GM21526 (cell line): Measurements from ENCODE around the gene LDHA.
"Not testable (repeated sequence)": the region's sequence is repeated elsewhere in the genome, so short reads cannot be mapped to it uniquely, and the experiment has no call there.

Experiments used
- ATAC-seq: cut with Tn5 transposase; IDR thresholded peaks from one replicate; pipeline ENCODE4 v1.9.1; 2021; ENCODE audit warnings: moderate library complexity; ENCODE audit not compliant: unreplicated experiment, low FRiP score

Gene LDHA

GRCh38 chr11:18393581-18394274, 635 bp upstream of the LDHA start:
- ATAC-seq: no peak

DNA sequence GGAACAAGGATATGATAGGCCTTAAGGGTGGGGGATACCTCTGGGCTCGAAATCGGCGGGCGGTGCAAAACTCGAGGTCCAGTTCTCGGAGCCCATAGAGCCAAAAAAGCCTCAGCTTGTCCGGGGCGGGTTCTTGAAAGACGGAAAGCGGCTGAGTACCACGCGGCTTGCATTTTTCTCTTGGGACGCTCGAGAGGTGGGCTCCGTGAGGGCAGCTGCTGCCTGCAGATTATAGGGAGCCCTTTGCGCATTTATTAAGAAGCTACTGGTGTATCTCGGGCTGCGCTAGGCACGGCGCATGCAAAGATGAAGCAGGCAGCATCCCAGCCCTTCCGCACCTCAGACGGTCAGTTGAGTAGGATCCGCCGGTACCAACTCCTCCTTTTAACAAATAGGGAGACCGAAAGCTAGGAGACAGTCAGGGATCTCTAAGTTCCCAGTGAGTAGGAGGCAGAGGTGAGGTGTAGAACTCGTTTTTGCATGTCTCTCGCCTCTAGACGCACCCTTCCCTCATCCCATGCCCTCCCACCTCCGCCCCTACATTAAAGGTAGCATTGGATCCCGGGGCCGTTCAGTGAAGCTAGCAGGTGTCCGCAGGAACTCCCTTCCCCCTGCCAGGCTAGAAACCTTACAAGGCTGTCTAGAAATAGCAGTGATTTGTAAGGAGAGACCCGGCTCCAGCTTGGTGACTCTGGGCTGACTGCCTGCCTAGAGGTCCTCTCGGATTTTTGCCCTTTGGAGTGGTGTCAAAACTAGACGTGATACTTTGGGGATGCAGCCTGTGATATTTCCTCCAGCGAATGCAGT, 768 bp downstream of the LDHA start:
- no peak for ATAC-seq

DNA sequence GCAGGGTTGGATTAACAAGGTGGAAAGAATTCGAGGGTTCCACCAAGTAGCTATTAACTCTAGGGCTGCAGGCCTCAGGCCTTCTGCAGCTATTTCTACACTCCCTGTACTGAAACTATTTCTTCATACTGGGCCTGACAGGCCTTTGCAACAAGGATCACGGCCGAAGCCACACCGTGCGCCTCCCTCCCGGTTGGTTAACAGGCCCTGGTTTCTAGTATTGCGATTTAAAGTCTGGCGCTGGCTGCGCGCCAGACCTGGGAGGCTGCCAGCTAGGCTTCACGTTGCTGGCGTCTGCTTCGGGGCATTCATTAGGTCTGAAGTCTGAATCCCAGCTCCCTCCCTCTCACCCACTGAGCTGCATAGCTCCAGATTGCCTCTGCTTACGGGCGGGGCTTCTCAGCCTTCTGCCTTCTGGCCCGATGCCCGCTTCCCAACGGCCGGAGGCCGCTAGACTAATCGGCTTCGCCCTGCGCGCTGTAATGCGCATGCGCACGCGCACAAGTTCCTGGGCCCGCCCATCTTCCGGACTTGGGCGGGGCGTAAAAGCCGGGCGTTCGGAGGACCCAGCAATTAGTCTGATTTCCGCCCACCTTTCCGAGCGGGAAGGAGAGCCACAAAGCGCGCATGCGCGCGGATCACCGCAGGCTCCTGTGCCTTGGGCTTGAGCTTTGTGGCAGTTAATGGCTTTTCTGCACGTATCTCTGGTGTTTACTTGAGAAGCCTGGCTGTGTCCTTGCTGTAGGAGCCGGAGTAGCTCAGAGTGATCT, 1.6 kb downstream of the LDHA start:
- peak; percentile 75 for ATAC-seq

DNA sequence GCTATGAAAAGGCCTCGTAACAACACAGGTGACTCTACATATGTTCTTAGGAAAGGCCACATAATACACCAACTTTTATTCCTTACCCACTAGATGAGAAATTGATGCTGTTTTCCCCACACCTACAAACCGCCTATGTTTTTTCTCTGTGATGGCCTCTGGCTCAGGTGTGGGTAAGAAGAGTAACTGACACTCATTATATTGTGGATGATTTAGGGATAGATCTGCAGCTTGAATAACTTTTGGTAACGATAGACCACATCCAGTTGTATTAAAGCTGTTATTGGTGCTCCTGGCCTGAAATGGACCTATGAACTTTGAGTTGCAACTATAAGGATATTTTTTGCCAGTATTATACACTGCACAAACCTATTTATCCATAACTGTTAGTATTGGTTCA, 3.6 kb downstream of the LDHA start:
- no peak for ATAC-seq

GRCh38 chr11:18401077-18401476, 6.7 kb downstream of the LDHA start:
- not testable (repeated sequence) for ATAC-seq

DNA sequence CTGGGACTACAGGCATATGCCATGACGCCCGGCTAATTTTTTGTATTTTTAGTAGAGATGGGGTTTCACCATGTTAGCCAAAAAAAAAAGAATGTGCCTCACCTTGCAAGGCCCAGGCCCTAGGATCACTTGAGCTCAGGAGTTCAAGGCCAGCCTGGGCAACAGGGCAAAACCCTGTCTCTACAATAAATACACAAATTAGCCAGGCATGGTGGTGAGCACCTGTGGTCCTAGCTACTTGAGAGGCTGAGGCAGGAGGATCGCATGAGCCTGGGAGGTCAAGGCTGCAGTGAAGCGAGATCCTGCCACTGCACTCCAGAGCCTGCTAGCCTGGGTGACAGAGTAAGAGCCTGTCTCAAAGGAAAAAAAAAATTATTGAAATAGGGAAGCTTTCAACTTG, 9.7 kb downstream of the LDHA start:
- ATAC-seq: no peak

- ATAC-seq: not testable (repeated sequence)
Measured at GRCh38 chr11:18407400-18407799, 13.0 kb downstream of the LDHA start.

GRCh38 chr11:18408558-18409291, 14.4 kb downstream of the LDHA start:
- no peak for ATAC-seq

GRCh38 chr11:18416459-18416858, 22.1 kb downstream of the LDHA start:
- ATAC-seq: no peak

GRCh38 chr11:18419040-18419439, 24.7 kb downstream of the LDHA start:
- ATAC-seq: no peak

DNA sequence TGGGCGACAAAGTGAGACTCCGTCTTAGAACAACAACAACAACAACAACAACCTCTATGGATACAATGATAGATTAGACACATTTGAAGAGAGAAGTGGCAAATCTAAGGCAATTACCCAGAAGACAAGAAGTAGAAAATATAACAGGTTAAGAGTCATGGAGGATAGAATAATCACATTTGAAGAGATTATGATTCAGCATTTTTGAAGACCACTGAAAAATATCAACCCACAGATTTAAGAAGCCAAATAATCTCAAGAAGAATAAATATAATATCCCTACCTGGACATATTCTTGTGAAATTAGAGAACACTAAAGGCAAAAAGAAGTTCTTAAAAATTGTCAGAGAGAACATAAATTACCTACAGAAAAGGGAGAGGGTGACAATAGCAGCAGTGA, 25.7 kb downstream of the LDHA start:
- ATAC-seq: no peak

DNA sequence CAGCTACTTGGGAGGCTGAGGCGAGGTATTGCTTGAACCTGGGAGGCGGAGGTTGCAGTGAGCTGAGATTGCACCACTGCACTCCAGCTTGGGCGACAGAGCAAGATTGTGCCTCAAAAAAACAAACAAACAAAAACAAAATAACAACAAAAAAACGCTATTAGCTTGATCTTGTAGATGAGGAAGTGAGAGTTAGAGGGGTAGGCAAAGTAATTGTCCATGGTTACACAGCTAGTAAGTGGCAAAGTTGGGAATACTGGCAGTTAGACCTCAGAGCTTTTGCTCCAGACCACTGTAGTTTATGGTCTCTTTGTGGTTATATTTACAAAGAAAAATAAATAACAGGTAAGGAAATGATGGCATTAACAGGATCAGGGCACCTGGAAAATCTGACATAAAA, 32.9 kb downstream of the LDHA start:
- ATAC-seq: no peak

- no peak for ATAC-seq
Measured at GRCh38 chr11:18429332-18429731, 35.0 kb downstream of the LDHA start.

- no peak for ATAC-seq
Measured at GRCh38 chr11:18438691-18439090, 44.3 kb downstream of the LDHA start.

DNA sequence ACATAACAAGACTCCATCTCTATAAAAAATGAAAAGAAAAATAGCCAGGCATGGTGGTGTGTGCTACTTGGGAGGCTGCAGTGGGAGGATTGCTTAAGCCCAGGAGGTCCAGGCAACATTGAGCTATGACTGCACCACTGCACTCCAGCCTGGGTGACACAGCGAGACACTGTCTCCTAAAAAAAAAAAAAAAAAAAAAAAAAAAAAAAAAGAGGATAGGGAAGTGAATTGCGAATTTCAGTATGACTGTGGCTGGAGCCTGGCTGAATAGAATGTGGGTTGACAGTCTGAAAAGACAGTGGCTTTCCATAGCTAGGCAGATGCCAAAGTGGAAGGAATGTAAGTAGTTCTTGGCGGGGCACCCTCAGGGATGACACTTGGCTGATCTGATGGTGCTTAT, 54.9 kb downstream of the LDHA start:
- ATAC-seq: no peak

GRCh38 chr11:18452927-18453326, 58.6 kb downstream of the LDHA start:
- ATAC-seq: no peak

GRCh38 chr11:18455686-18456372, 61.5 kb downstream of the LDHA start, which contains the start of gene LDHAL6A:
Gene LDHAL6A, plus strand, starts transcription at chr11:18455856. Its CDS starts 825 bp downstream, at chr11:18456681.
- no peak for ATAC-seq

DNA sequence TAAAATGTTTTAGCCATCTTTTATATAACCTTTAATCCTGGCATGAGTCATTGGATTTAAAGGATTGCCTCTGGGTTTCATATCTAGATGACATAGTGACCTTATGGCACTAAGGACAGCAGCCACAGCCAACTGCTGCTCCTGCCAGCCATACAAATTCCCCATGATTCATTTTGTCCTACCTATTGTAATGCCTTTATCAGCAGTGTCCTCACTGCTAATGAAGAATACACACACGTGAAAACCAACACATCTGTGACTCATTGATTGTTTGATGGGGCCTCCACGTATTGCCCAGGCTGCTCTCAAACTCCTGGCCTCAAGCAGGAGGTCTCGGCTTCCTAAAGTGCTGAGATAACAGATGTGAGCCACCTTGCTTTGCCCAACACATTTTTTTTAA, 63.1 kb downstream of the LDHA start:
- no peak for ATAC-seq
